GM19328 (cell line): ENCODE data around the gene NUP98.
"Not testable (repeated sequence)": the region's sequence is repeated elsewhere in the genome, so short reads cannot be mapped to it uniquely, and the experiment has no call there.

Experiments used
- ATAC-seq: cut with Tn5 transposase; IDR thresholded peaks from one replicate; pipeline ENCODE4 v1.9.1; 2021; ENCODE audit warnings: mild to moderate bottlenecking, moderate library complexity; ENCODE audit not compliant: unreplicated experiment

Gene NUP98

GRCh38 chr11:3802011-3802790 lies 4.8 kb upstream of the NUP98 start:
- no peak for ATAC-seq

- no peak for ATAC-seq
These were observed 2.5 kb upstream of the NUP98 start for GRCh38 chr11:3799873-3800272.

GRCh38 chr11:3799143-3799542 lies 1.8 kb upstream of the NUP98 start:
- ATAC-seq, result no peak

- peak; percentile 33 for ATAC-seq
These were observed 489 bp downstream of the NUP98 start for GRCh38 chr11:3796801-3797328.

- no peak for ATAC-seq
These were observed 1.0 kb downstream of the NUP98 start for GRCh38 chr11:3796346-3796745.

- no peak for ATAC-seq
These were observed 1.4 kb downstream of the NUP98 start for GRCh38 chr11:3796002-3796311.

GRCh38 chr11:3795131-3796001 lies 2.0 kb downstream of the NUP98 start:
- ATAC-seq, result no peak

GRCh38 chr11:3794387-3794786 lies 3.0 kb downstream of the NUP98 start:
- not testable (repeated sequence) for ATAC-seq

- no peak for ATAC-seq
These were observed 10.4 kb downstream of the NUP98 start for GRCh38 chr11:3786781-3787428.

GRCh38 chr11:3783611-3784010 lies 13.7 kb downstream of the NUP98 start:
- ATAC-seq, result no peak

GRCh38 chr11:3782963-3783362 lies 14.4 kb downstream of the NUP98 start:
- ATAC-seq, result no peak

- ATAC-seq, result no peak
These were observed 15.9 kb downstream of the NUP98 start for GRCh38 chr11:3781423-3781822.

- ATAC-seq, result no peak
These were observed 21.5 kb downstream of the NUP98 start for GRCh38 chr11:3775736-3776406.

- ATAC-seq, result no peak
These were observed 24.2 kb downstream of the NUP98 start for GRCh38 chr11:3773180-3773579.

GRCh38 chr11:3767536-3767935 lies 29.8 kb downstream of the NUP98 start:
- no peak for ATAC-seq

GRCh38 chr11:3766836-3767235 lies 30.5 kb downstream of the NUP98 start:
- ATAC-seq, result not testable (repeated sequence)

- ATAC-seq, result no peak
These were observed 33.1 kb downstream of the NUP98 start for GRCh38 chr11:3764266-3764665.

- ATAC-seq, result no peak
These were observed 42.2 kb downstream of the NUP98 start for GRCh38 chr11:3755151-3755550.

- ATAC-seq, result no peak
These were observed 44.2 kb downstream of the NUP98 start for GRCh38 chr11:3753110-3753509.

- no peak for ATAC-seq
These were observed 49.6 kb downstream of the NUP98 start for GRCh38 chr11:3747704-3748103.

- ATAC-seq, result no peak
These were observed 52.2 kb downstream of the NUP98 start for GRCh38 chr11:3745161-3745560.
